NCI-H748 (cell line): ENCODE measurements around the gene PAM.

Experiments
- DNase-seq: peaks from one replicate; lab custom pipeline; 2025; ENCODE audit not compliant: unreplicated experiment; lab: John Stamatoyannopoulos, UW

Gene PAM

DNA sequence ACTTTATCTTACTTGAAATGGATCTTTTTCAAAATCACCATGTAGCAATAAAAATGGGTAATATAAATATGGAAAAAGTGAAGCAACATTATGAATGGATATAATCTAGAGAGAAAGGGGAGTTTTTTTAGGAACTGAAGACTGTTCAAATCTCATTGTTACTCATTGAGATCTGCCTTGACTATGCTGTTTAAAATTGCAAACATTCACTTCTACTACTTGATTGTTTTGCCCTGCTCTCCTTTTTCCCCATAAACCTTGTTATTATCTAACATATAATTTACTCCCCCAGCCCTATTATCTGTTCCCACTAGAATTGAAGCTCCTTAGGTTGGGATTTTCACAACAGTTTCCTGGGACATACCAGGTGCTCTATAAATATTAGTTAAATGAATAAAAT is 22.0 kb downstream of the PAM start:
- peak; percentile 61 for DNase-seq

GRCh38 chr5:102778478-102778877 is 23.4 kb downstream of the PAM start:
- DNase-seq = no peak

DNA sequence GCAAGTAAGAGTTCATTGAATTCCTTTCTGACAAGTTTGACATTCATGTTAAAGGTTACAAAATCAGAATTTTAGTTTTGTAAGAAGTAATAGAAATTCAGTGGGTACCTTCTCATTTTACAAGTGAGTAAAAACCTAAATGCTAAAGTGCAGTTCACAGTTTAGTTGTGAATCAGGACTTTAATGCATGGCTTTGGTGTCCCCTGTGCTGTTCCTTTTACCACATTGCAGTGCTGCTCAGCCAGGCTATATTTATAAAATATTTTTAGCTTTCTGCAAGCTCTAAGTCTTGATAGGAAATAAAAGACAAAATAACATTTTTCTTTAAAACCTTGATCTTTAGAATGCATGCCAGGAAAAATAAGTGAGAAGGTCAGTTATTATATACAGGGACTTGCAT is 26.3 kb downstream of the PAM start:
- no peak for DNase-seq

DNA sequence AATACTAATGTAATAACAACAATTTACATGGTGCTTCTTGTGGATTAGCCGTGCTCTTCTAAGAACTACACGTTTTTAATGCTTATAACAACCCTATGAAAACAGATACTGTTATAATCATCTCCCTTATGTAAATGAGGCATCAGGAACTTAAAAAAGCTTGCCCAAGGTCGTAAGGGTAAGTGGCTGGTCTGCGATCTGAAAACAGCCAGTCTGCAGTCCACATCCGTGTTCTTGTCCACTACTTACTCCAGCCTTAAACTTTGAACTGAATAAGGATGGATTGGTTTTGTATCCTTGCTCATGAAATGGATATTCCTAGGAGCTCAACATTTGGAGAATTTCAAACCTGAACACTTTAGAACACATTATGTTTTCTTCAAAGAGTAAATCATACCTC is 26.7 kb downstream of the PAM start:
- DNase-seq = no peak

DNA sequence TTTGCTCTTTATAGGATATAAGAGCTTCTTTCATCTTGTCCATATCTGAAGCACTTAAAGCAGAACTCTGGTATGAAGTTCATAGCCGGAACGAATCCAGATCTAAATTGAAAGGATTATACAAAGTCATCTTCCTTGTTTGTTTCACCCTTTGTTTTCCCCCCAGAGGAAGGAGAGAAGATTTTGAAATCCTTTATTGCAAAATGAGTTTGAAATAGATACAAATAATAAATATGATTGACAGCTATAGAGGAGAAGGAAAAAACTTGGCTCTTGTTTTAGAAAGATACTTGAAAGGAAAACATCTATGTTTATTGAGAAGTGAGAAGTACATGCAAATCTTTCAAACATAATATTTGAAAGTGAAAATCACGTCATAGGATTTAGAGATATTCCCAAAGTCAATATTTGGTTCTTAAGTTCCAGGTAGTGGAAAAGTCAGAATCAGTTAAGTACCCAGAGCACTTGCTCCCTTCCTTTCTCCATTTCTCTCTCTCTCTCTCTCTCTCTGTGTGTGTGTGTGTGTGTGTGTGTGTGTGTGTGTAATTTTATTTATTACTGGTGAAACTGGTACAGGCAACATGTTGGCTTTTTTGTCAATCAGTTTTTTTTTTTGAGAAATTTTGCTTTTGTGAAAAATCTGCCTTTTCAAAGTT is 27.2 kb downstream of the PAM start:
- no peak for DNase-seq

DNA sequence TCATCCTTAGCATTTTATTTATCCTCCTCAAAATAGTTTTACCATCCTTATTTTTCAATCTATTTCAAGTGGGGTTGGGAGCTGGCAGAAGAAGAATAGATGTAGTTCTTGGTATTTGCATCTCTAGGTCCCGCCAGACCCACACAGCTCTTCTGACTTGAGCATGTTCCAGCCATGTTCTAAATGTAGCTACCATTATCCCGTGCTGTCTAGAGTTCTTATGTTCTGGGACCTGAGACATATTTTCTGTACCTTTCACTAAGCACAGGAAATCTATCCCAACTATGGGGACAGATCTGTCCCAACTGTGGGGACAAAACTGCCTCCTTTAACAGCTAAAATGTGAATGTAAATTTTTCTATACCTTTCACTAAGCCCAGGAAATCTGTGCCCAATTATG is 32.0 kb downstream of the PAM start:
- DNase-seq = no peak

DNA sequence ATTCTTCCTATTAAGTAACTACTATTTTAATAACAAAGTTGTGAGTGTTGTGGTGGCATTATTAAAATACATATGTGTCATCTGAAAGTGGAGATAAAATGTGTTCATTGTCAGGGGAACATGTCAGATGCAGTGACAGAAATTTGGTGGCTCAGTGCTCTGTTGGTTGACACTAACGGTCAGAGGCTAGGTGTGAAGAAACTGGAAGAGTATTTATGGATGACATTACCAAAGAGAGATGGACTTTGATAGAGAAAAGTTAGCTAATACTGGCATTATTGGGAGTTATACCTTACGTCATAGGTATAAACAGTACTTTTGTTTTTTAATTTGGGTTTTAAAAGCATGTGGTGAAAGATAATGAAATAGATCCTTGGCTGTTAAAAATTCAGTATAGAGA is 33.7 kb downstream of the PAM start:
- no peak for DNase-seq

DNA sequence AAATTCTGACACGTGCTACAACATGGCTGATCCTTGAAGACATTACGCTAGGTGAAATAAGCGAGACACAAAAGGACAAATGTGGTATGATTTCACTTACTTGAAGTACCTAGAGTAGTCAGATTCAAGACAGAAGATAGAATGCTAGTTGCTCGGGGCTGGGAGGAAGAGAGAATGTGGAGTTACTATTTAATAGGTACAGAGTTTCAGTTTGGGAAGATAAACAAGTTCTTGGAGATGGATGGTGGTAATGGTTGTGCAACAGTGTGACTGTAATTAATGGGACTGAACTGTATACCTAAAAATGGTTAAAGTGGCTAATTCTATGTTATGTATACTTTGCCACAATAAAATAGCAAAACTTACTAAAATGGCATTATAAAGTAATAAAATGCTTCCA is 34.4 kb downstream of the PAM start:
- DNase-seq = no peak

GRCh38 chr5:102790748-102791147 is 35.6 kb downstream of the PAM start:
- no peak for DNase-seq

DNA sequence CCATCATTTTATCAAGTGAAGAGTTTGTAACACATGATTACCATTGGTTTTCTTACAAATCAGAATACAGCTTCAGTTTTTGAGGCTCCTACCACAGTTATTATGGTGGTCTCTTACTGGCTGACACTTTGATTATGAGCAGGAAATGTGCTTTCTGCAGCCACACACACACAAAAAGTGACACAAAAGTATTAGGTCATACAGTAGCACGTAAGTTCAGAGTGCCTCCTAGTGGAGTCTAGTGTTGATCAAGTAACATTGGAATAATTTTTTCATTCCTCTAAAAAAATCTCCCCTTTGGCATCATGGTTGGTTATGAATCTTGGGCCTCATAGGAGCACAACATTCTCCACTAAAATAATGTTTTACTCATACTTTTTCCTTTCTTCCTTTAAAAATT is 37.6 kb downstream of the PAM start:
- DNase-seq = peak; percentile 86

- DNase-seq = peak; percentile 65
These were observed 38.9 kb downstream of the PAM start for GRCh38 chr5:102794047-102794446.

- DNase-seq = peak; percentile 97
These were observed 39.7 kb downstream of the PAM start for GRCh38 chr5:102794677-102795331.

- DNase-seq = peak; percentile 43
These were observed 40.4 kb downstream of the PAM start for GRCh38 chr5:102795526-102795925.

DNA sequence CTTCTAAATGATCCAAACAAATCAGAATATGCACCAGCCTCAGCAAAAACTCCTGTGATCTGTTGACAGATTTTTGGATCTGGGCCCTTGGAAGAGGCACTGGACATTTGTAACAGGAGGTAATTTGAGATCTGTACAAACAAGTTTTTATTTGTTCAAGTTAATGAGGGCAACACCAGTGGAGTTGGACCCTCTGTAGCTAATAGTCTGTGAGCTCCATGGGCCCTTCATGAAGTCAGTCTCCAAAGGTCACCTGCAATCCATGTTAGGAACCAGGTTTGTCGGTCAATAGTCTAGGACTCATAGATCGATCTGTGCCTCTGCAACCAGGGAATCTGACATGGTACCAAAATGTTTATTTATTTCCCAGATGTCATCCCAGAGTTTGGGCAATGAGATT is 40.9 kb downstream of the PAM start:
- DNase-seq = peak; percentile 98

DNA sequence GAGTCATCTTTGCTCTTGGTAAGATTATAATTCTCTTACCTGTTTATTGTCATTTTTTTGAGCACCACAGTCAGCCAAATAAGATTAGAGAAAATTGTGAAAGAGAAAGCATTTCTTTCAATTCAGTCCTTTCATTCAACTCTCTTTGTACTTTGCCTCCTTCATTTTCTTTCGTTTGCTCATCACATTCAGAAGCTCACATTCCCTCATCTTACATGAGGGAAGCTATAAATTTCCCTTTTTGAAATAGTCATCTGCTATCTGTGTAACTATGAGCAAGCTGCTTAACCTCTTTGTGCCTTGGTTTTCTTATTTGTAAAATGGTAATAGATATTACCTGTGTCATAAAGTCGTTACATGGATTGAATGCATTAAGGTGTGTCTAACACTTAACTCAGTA is 41.4 kb downstream of the PAM start:
- DNase-seq = peak; percentile 67

DNA sequence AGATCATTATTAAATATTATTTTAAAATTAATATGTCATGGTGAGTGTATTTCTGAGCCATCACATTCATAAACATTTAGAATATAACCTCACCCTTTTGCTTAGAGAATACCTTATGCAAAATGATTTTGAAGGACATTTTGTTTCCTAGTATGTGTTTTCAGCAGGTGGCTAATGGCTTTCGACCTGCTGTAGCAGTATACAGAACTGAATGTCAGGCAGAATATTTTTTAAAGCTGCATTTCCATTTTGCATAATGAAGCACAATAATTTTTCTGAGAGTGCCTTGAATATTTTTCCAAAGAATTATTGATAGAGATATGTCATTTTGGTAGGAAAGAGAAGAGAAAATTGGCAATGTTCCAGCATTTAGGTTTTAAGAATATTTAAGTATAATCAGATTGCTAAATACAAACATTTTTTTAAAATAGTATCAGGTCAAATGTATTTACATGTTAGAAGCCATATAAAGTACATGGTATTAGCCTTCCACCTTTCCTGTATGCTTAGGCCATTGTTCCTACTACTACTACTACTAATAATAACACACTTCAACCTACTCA is 42.3 kb downstream of the PAM start:
- peak; percentile 70 for DNase-seq

DNA sequence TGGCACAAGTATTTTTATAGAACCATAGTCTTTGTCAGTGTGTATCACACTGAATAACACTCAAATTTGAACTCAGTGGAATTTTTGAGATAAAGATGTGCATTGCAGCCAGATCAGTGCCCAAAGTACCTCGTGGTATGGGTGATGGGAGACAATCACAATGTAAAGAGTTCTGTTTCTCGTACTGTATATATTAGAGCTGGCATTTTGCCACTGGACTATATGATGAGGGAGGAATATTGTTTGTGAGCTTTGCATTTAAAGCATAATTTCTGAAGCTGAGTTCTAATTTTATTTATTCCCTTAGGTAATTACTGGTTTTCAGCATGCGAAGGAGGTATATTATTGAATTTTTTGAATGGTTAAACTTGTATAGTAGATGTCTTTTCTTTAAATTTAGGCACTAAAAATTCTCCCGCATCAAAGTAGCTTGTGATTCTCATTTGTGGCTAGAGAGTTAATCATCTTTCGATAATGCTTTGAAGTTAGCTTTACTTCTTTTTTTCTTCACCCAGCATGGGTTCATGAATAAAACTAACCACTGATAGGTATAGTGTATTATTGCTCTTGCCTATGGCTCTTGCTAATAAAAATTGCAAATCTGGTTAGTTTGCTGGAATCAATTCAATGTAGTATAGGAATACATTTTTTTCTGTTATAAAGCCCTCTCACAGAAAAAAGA is 43.1 kb downstream of the PAM start:
- peak; percentile 88 for DNase-seq

DNA sequence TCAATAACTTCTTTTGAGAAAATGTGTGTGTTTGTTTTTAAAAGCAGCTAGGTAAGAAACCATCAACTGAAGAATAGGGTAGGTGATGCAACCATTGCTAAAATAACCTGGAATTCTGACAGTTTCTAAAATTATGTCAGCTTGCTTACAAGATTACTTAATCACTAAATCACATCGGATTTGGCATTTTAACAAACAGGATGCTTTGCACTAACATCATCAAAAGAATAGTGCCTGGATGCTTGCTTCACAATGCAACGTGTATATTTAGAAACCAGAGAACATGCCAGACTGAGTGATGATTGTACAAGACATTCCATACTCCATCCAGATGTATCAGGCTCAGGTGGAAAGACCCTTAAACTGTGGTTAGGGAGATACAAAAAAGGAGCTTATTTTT is 43.9 kb downstream of the PAM start:
- peak; percentile 56 for DNase-seq

- peak; percentile 38 for DNase-seq
These were observed 45.3 kb downstream of the PAM start for GRCh38 chr5:102800427-102800826.

GRCh38 chr5:102801371-102801770 is 46.3 kb downstream of the PAM start:
- DNase-seq = peak; percentile 26

- no peak for DNase-seq
These were observed 47.8 kb downstream of the PAM start for GRCh38 chr5:102802708-102803458.
